NCI-H1105 (cell line): Measurements from ENCODE around the gene TC2N.
"Not testable (repeated sequence)": the region's sequence is repeated elsewhere in the genome, so short reads cannot be mapped to it uniquely, and the experiment has no call there.

ENCODE experiments used
- DNase-seq: peaks from one replicate; lab custom pipeline; 2025; lab: John Stamatoyannopoulos, UW

TC2N gene

DNA sequence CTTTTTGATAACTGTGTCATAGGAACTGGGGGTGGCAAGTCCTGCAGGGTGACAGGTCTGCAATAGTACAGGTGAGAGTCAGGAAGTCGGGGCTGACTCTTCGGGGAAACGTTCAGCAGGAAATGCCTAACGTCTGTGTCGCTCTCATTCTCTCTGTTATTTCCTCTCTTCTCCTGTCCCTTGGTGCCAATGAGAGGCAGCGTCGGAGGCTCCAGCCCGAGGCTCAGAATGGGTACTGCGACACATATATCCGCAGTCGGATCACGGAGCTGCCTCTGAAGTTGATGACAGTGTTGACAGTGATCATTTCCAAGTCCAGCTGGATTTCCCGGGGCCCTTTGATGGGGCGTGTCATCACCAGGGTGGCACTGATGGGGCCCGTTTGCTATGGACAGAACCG is 2.7 kb upstream of the TC2N start:
- DNase-seq, result no peak

GRCh38 chr14:91869556-91869955 is 2.2 kb upstream of the TC2N start:
- no peak for DNase-seq

- no peak for DNase-seq
Measured at GRCh38 chr14:91866511-91867295, 633 bp downstream of the TC2N start.

GRCh38 chr14:91866061-91866460 is 1.3 kb downstream of the TC2N start:
- DNase-seq, result no peak

DNA sequence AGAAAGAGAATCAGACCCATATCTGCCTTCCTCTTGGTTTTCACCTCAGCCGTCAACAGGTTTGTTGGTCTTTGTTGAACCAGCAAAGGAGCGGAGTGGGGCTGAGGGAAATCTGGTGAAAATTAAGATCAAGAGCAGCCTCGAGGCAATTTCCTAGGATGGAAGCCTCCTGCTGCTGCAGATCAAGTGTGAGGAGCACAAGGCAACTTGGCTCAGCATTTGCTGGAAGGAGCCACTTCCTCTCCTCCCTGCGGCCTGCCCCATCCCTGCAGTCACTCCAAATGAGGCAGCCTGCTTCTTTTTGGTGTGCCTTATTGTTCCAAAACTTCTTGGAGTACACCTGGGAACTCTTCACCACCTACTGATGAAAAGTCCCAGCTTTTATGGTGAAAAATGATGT is 4.9 kb downstream of the TC2N start:
- no peak for DNase-seq

GRCh38 chr14:91861091-91861490 is 6.2 kb downstream of the TC2N start:
- no peak for DNase-seq

DNA sequence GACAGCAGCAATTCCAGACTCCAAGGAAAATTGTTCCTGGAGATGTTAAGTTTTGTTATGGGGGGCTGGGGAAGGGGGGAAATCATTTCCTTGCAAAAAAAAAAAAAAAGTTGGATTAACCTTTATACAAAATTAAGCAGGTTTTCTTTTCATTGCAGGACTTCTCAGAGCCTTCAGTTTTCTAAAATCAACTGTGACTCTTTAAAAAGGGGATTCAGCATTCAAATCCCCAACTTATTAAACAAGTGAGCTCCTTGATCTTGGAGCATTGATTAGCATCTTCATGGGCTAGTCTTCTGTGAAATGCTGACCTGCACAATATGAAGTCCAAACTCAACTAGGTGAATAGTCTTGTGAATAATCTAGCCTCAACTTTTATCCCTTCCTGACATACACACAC is 7.1 kb downstream of the TC2N start:
- no peak for DNase-seq

DNA sequence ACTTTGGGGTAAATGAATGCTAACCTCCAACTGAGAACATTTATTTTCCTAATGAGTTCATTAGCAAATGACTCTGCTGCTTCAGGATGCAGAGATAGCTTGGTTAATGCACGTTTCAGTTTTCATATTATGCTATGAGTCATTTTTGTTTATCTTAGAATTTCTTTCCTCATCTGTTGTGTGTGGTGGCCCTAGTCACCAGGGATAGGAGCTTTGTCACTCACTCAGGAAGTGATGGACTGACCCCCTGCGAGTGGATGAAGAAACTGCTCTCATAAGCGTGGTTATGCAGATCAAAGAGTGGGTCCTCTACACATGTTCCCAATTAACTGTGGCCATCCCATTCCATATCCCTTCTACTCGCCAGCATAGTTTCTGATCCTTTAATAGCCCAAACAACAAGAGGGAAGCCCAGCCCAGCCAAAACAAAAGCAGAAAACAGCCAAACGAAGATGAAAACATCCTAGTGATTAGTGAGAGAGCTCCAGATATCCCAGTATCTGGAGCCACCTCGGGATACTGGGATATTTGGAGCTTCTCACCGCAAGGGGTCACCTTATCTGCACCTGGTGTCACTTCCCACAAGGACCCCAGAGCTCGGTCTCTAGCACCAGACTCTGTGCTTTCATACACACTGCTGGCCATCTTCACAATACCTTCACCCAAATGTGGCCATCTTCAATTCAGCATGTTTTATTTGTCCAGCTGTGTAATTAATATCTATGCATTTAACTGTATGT is 8.6 kb downstream of the TC2N start:
- DNase-seq, result no peak

GRCh38 chr14:91857614-91858013 is 9.7 kb downstream of the TC2N start:
- no peak for DNase-seq

DNA sequence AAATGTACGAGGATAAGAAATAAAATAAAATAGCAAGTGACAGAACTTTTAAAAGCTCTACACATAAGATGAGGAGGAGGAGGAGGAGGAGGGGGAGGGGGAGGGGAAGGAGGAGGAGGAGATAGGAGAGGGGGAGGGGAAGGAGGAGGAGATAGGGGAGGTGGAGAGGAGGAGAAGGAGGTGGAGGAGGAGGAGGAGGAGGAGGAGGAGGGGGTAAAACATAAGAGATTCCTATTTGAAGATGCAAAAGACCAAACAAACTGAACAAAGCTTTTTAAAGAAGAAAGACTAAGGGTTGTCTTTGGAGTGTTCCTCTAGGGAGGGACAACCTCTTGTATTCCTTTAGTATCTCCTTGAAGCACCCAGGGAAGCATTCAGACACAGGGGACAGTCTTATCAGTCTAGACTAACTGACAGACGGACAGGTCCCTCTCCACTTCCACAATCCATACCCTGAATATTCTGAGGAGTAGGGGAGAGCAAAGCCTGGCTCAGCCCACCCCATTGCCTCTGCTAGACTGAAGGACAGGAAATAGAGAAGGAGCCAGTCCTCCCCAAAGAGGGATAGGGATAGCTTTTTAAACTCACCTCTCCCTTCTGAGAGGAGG is 12.9 kb downstream of the TC2N start:
- DNase-seq, result no peak

DNA sequence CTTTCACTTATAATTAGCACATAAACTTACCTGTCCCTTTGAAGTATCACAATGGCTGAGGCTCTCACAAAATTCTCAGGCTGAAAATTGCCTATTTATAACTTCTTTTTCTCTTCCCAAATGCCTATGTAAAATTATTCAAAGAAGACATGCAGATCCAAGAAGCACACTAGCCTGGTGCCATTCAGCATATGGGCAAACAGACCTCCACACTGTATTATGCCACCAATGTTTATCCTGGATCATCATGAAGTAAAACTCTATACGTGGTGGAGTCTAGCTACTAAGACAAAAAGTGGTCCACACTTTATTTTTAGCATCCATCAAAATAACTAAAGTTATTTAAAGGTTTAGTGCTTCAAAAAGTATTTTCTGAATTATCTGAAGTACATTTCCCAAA is 15.8 kb downstream of the TC2N start:
- DNase-seq, result no peak

GRCh38 chr14:91848504-91849001 is 18.8 kb downstream of the TC2N start:
- DNase-seq, result no peak

DNA sequence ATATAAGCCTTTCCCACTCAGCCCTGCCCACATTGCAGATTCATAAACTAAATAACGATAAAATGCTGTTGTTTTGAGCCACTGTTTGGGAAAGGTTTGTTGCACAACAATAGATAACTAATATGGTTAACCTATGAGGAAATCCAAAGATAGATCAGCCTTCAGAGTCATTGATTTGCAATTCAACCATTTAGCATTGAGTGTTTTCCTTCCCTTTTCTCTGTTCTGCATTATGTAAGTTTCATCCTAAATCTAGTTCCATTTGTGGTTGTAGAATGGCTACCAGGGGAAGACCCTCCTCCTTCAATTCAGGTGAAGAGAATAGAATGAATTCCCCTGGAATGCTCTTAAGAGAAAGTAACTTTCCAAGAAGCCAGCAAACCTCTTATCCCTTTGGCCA is 19.6 kb downstream of the TC2N start:
- no peak for DNase-seq

GRCh38 chr14:91845652-91846051 is 21.7 kb downstream of the TC2N start:
- DNase-seq, result no peak

DNA sequence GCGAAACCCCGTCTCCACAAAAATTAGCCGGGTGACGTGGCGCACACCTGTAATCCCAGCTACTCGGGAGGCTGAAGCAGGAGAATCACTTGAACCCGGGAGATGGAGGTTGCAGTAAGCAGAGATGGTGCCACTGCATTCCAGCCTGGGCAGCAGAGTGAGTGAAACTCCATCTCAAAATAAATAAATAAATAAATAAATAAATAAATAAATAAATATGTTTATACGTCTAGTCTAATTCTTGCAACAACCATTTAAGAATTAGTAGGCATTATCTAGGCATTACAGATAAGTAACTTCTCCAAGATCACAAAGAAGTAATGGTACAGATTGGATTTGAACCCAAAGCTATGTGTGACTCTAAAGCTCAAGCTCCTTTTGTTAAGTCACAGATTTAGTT is 22.3 kb downstream of the TC2N start:
- DNase-seq, result not testable (repeated sequence)

DNA sequence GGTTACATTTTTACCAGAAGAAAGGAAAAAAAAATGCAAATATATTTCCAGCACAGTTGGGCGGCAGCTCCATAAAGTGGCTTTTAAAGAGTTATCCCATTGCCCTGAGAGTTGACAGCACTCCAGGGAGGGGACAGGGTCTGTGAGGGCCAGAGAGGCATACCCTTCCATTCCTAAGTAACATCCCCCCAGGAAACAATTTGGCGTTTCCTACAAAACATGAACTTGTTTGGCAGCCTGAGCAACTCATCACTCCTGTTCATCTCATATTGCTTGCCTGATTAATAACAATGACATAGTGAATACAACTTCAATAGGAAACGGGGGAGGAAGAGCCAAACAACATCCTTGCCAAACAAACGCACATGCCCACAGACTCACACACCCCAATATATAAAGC is 23.3 kb downstream of the TC2N start:
- DNase-seq, result no peak

DNA sequence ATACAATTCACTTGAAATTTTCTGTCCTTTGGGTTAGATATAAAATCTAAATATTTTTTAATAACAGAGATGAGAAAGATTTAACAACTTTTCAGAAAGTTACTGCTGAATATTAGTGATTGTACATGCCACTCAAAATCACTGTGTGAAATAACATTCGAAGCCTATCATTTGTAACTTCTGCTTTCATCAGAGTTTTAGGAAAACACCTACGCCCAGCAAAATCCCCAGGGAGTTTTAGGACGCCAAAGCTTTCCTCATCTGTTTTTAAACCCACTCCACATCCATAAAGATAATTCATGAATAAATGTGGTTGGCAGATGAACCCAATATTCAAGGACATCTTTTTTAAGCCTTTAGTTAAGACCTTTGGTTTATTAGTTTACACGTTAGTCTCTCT is 23.9 kb downstream of the TC2N start:
- DNase-seq, result no peak

GRCh38 chr14:91841065-91841464 is 26.3 kb downstream of the TC2N start:
- no peak for DNase-seq

GRCh38 chr14:91839749-91840148 is 27.6 kb downstream of the TC2N start:
- no peak for DNase-seq

DNA sequence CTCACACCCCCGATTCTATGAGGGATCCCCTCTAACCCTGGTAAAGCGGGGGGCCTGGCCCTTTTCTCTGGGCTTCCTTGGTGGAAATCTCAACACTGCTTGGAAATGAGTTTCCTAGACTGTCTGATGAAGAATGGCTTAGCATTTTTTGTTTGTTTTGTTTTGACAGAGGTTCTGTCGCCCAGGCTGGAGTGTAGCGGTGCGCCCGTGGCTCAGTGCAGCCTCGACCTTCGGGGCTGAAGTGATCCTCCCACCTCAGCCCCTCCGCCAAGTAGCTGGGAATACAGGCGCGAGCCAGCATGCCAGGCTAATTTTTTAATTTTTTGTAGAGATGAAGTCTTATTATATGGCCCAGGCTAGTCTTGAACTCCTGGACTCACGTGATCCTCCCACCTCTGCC is 30.3 kb downstream of the TC2N start:
- no peak for DNase-seq

DNA sequence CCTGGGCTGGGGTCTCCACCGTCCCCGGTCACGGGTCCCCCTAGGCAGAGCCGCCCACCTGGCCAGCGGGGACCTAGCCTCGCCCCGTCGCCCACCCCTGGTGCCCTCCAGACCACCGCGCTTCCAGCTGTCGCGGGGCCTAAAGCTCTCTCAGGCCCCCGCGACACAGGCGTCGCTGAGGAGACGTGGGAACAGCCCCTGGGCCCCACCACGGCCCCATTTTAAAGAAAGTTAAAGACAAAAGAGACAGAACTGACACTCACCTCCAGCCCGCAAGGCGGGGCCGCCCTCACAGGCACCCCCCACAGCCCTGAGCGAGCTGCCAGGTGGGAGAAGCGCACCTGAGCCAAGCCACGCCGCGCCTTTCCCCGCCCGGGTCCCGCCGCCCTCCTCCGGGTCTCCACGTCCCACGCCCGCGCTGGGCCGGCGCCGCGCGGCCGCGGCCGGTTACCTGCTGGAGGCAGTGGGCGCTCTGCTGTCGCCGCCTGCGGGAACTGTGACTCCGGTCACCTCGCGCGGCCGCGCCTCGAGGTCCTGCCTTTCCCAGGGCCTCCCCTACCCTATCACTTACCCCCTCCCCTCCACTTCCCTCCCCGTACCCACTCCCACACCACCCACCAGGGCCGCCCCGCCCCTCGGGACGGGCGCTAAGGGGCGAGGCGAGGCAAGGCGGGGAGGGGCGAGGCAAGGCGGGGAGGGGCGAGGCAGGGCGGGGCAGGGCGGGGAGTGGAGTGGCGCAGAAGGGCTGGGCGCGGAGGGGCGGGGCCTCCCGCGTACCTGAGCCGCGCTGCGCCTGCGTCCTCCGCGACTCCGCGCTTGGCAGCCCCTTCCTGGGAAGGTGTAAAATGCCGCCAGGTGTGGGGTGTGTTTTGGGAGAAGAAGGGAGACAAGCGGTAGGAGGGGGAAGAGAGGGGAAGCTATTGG is 31.2 kb downstream of the TC2N start:
- DNase-seq, result peak; percentile 92
